ENCODE data around the gene PCDHA3.

DNA sequence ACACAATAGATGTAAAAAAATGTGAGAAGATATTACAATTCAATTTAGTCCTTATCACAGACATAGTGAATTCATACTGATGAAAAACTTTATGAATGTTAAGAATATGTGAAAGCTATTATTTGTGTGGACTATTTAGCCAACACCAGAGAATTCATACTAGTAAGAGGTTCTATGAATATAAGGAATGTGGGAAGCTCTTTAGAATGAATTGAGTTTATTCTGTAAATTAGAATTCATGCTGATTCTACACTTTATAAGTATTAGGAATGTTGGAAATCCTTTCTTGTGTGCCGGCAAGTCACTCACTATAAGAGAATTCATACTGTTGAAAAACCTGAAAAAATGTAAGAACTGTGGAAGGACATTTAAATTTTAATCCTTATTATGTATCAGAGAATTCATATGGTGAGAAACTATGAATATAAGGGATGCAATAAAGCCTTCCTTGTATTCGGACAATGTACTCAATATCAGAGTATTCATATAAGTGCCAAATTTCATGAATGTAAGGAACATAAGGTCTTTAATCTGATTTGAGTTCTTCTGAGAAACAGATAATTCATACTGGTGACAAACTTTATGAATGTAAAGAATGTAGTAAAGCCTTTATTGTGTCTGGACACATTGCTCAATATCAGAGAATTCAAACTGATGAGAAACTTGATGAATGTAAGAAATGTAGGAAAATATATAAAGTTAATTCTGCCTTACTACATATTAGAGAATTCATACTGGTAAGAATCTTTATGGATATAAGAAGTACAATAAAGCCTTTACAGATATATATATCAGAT lies 36.5 kb upstream of the PCDHA3 start:
- TF ChIP-seq POLR2A (IDR thresholded peaks at IDR 0.05) = no peak
- TF ChIP-seq, protein P1, sequence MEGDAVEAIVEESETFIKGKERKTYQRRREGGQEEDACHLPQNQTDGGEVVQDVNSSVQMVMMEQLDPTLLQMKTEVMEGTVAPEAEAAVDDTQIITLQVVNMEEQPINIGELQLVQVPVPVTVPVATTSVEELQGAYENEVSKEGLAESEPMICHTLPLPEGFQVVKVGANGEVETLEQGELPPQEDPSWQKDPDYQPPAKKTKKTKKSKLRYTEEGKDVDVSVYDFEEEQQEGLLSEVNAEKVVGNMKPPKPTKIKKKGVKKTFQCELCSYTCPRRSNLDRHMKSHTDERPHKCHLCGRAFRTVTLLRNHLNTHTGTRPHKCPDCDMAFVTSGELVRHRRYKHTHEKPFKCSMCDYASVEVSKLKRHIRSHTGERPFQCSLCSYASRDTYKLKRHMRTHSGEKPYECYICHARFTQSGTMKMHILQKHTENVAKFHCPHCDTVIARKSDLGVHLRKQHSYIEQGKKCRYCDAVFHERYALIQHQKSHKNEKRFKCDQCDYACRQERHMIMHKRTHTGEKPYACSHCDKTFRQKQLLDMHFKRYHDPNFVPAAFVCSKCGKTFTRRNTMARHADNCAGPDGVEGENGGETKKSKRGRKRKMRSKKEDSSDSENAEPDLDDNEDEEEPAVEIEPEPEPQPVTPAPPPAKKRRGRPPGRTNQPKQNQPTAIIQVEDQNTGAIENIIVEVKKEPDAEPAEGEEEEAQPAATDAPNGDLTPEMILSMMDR (IDR thresholded peaks at IDR 0.05) = no peak
